ENCODE data around the gene TWIST2. TPM values are rescaled to one million over a fixed set of nuclear protein-coding genes. Genes with fewer than 3 reads are reported as not detected.

The TWIST2 gene
- total RNA-seq, 3 donors from 2014 or later = not detected

GRCh38 chr2:238847419-238847801, 475 bp upstream of the TWIST2 start:
- ATAC-seq = no peak
- no peak overlapping the region for H3K4me3 Mint-ChIP-seq
- H3K9me3 Mint-ChIP-seq = no peaks in the 10 kb centered on the region
- no peak for DNase-seq
- H3K4me1 Mint-ChIP-seq (ENCODE audit: low read depth) = no peaks in the 10 kb centered on the region
- H3K27me3 Mint-ChIP-seq (ENCODE audit: low read depth) = peaks cover 60% of the 10 kb centered on the region
- H3K36me3 Mint-ChIP-seq (ENCODE audit: insufficient read depth) = no peaks in the 10 kb centered on the region

GRCh38 chr2:238848691-238848975, 748 bp downstream of the TWIST2 start:
- DNase-seq (no peak), ATAC-seq (no peak)
- Mint-ChIP-seq H3K4me3 (no peak overlapping the region), H3K4me1 (ENCODE audit: low read depth) (no peaks in the 10 kb centered on the region), H3K9me3 (no peaks in the 10 kb centered on the region), H3K27me3 (ENCODE audit: low read depth) (peaks cover 58% of the 10 kb centered on the region), H3K36me3 (ENCODE audit: insufficient read depth) (no peaks in the 10 kb centered on the region)

- ATAC-seq = no peak
- peaks cover 55% of the 10 kb centered on the region for H3K27me3 Mint-ChIP-seq (ENCODE audit: low read depth)
- DNase-seq = no peak
Observed at GRCh38 chr2:238848976-238849853, 1.3 kb downstream of the TWIST2 start.

GRCh38 chr2:238850091-238850490, 2.2 kb downstream of the TWIST2 start:
- ATAC-seq (no peak), DNase-seq (no peak)
- Mint-ChIP-seq H3K36me3 (ENCODE audit: insufficient read depth) (no peaks in the 10 kb centered on the region), H3K4me1 (ENCODE audit: low read depth) (no peaks in the 10 kb centered on the region), H3K27me3 (ENCODE audit: low read depth) (peaks cover 53% of the 10 kb centered on the region), H3K9me3 (no peaks in the 10 kb centered on the region), H3K4me3 (no peak overlapping the region)

More at GRCh38 chr2:238848976-238849853, 1.3 kb downstream of the TWIST2 start:
- H3K36me3 Mint-ChIP-seq (ENCODE audit: insufficient read depth) = no peaks in the 10 kb centered on the region
- H3K4me3 Mint-ChIP-seq = no peak overlapping the region
- no peaks in the 10 kb centered on the region for H3K4me1 Mint-ChIP-seq (ENCODE audit: low read depth)
- H3K9me3 Mint-ChIP-seq = no peaks in the 10 kb centered on the region

- DNase-seq = no peak
- peaks cover 47% of the 10 kb centered on the region for H3K27me3 Mint-ChIP-seq (ENCODE audit: low read depth)
- no peak for ATAC-seq
Observed at GRCh38 chr2:238851026-238851425, 3.1 kb downstream of the TWIST2 start.

GRCh38 chr2:238851761-238852160, 3.9 kb downstream of the TWIST2 start:
- H3K4me3 Mint-ChIP-seq = no peak overlapping the region
- no peaks in the 10 kb centered on the region for H3K4me1 Mint-ChIP-seq (ENCODE audit: low read depth)
- DNase-seq (no peak), ATAC-seq (no peak)
- H3K27me3 Mint-ChIP-seq (ENCODE audit: low read depth) = peaks cover 43% of the 10 kb centered on the region
- H3K36me3 Mint-ChIP-seq (ENCODE audit: insufficient read depth) = no peaks in the 10 kb centered on the region
- no peaks in the 10 kb centered on the region for H3K9me3 Mint-ChIP-seq

More at GRCh38 chr2:238851026-238851425, 3.1 kb downstream of the TWIST2 start:
- Mint-ChIP-seq H3K4me1 (ENCODE audit: low read depth) (no peaks in the 10 kb centered on the region), H3K4me3 (no peak overlapping the region), H3K9me3 (no peaks in the 10 kb centered on the region), H3K36me3 (ENCODE audit: insufficient read depth) (no peaks in the 10 kb centered on the region)

GRCh38 chr2:238852206-238852869, 4.5 kb downstream of the TWIST2 start:
- Mint-ChIP-seq H3K4me3 (no peak overlapping the region), H3K4me1 (ENCODE audit: low read depth) (no peaks in the 10 kb centered on the region), H3K27me3 (ENCODE audit: low read depth) (peaks cover 48% of the 10 kb centered on the region), H3K9me3 (no peaks in the 10 kb centered on the region), H3K36me3 (ENCODE audit: insufficient read depth) (no peaks in the 10 kb centered on the region)
- ATAC-seq = no peak
- DNase-seq = no peak

GRCh38 chr2:238853218-238853617, 5.3 kb downstream of the TWIST2 start:
- Mint-ChIP-seq H3K9me3 (no peaks in the 10 kb centered on the region), H3K4me3 (no peak overlapping the region), H3K27me3 (ENCODE audit: low read depth) (peaks cover 54% of the 10 kb centered on the region)

GRCh38 chr2:238853721-238854120, 5.8 kb downstream of the TWIST2 start:
- Mint-ChIP-seq H3K4me3 (no peak overlapping the region), H3K9me3 (no peaks in the 10 kb centered on the region), H3K27me3 (ENCODE audit: low read depth) (peaks cover 53% of the 10 kb centered on the region), H3K36me3 (ENCODE audit: insufficient read depth) (no peaks in the 10 kb centered on the region), H3K4me1 (ENCODE audit: low read depth) (no peaks in the 10 kb centered on the region)
- DNase-seq (no peak), ATAC-seq (no peak)

More at GRCh38 chr2:238853218-238853617, 5.3 kb downstream of the TWIST2 start:
- no peak for ATAC-seq
- no peak for DNase-seq
- no peaks in the 10 kb centered on the region for H3K4me1 Mint-ChIP-seq (ENCODE audit: low read depth)
- H3K36me3 Mint-ChIP-seq (ENCODE audit: insufficient read depth) = no peaks in the 10 kb centered on the region

GRCh38 chr2:238854246-238854645, 6.4 kb downstream of the TWIST2 start:
- H3K27me3 Mint-ChIP-seq (ENCODE audit: low read depth) = peaks cover 53% of the 10 kb centered on the region
- no peaks in the 10 kb centered on the region for H3K36me3 Mint-ChIP-seq (ENCODE audit: insufficient read depth)
- H3K9me3 Mint-ChIP-seq = no peaks in the 10 kb centered on the region
- ATAC-seq (no peak), DNase-seq (no peak)
- H3K4me3 Mint-ChIP-seq = no peak overlapping the region
- H3K4me1 Mint-ChIP-seq (ENCODE audit: low read depth) = no peaks in the 10 kb centered on the region

GRCh38 chr2:238854699-238855229, 6.9 kb downstream of the TWIST2 start:
- Mint-ChIP-seq H3K27me3 (ENCODE audit: low read depth) (peaks cover 56% of the 10 kb centered on the region), H3K9me3 (no peaks in the 10 kb centered on the region)
- DNase-seq = no peak

GRCh38 chr2:238855299-238855698, 7.4 kb downstream of the TWIST2 start:
- ATAC-seq (no peak), DNase-seq (no peak)
- H3K4me1 Mint-ChIP-seq (ENCODE audit: low read depth) = no peaks in the 10 kb centered on the region
- H3K27me3 Mint-ChIP-seq (ENCODE audit: low read depth) = peaks cover 53% of the 10 kb centered on the region
- no peaks in the 10 kb centered on the region for H3K9me3 Mint-ChIP-seq
- H3K4me3 Mint-ChIP-seq = no peak overlapping the region
- H3K36me3 Mint-ChIP-seq (ENCODE audit: insufficient read depth) = no peaks in the 10 kb centered on the region

More at GRCh38 chr2:238854699-238855229, 6.9 kb downstream of the TWIST2 start:
- H3K4me1 Mint-ChIP-seq (ENCODE audit: low read depth) = no peaks in the 10 kb centered on the region
- ATAC-seq = no peak
- H3K36me3 Mint-ChIP-seq (ENCODE audit: insufficient read depth) = no peaks in the 10 kb centered on the region
- H3K4me3 Mint-ChIP-seq = no peak overlapping the region

GRCh38 chr2:238855891-238856580, 8.2 kb downstream of the TWIST2 start:
- ATAC-seq (no peak), DNase-seq (no peak)
- Mint-ChIP-seq H3K27me3 (ENCODE audit: low read depth) (peaks cover 49% of the 10 kb centered on the region), H3K36me3 (ENCODE audit: insufficient read depth) (no peaks in the 10 kb centered on the region), H3K4me1 (ENCODE audit: low read depth) (no peaks in the 10 kb centered on the region), H3K9me3 (no peaks in the 10 kb centered on the region), H3K4me3 (no peak overlapping the region)

GRCh38 chr2:238856713-238857567, 9.1 kb downstream of the TWIST2 start:
- DNase-seq (no peak), ATAC-seq (no peak)
- Mint-ChIP-seq H3K9me3 (no peaks in the 10 kb centered on the region), H3K4me3 (no peak overlapping the region), H3K4me1 (ENCODE audit: low read depth) (no peaks in the 10 kb centered on the region), H3K36me3 (ENCODE audit: insufficient read depth) (no peaks in the 10 kb centered on the region), H3K27me3 (ENCODE audit: low read depth) (peaks cover 46% of the 10 kb centered on the region)

Data from activated T-cell treated with anti-CD3 and anti-CD28 coated beads, Interleukin-2, amount 50 U/mL, for 4 hours (primary cell).